HG03571 (cell line): Measurements from ENCODE around the gene PRPSAP1.
"Not testable (repeated sequence)": the region's sequence is repeated elsewhere in the genome, so short reads cannot be mapped to it uniquely, and the experiment has no call there.

ENCODE experiments used
- ATAC-seq: cut with Tn5 transposase; IDR thresholded peaks from one replicate; pipeline ENCODE4 v1.9.1; 2021; ENCODE audit not compliant: unreplicated experiment

The PRPSAP1 gene

GRCh38 chr17:76278268-76278908 is 75.3 kb downstream of the PRPSAP1 start:
- ATAC-seq, result no peak

- no peak for ATAC-seq
Observed at GRCh38 chr17:76277300-76278267, 76.1 kb downstream of the PRPSAP1 start.

DNA sequence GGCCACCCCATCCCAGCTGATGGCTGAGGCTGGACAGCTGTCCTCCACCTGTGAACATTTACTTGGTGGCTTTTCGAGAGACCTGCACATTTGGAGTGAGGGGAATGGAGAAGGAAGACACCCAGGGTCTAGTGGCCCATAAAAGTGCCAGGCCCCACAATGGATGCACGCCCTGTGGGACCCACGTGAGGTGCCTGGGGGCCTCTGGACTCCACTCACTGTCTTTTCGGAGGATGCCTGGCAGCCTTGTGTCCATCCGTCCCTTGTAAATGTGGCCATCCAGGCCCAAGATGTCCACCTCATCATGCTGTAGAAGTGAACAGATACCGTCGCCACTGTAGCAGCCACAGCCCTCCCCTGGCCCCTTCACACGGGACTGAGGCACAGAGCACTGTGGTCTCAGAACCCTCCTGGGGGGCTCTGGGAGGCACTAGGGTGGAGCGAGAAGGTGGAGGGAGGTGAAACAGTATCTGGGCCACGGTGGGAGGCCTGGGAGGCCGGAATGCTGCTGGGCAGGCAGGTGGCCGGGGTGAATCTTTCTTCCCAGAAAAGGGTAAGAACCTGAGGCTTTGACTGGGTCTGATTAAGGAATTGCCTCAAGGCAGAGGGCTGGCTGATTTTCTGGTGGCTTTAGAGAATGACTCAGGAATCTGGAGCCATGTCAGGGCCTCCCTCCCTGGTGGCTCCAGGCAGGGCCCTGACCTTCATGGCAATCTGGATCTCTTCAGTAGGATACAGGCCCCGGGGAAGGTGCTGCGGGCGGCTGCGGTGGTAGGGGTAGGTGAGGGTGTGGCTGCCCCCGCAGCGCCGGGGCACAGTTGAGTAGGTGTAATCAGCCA is 77.0 kb downstream of the PRPSAP1 start:
- ATAC-seq, result no peak

DNA sequence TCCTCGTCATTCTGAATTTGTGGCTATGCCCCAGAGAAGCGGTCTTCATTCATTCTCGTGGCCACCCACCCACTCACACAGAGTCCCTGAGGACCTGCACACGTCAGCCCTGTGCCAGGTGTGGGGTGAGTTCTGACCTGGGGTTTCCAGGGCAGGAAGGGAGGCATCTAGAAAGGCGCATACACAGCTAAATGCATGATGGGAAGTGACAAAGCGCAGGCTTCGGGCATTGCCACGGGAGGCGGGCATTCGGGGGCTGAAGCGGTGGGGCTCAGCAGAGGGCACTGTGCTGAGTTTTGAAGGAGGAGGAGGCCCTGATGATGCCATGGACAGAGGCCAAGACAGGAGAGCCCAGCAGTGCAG is 77.7 kb downstream of the PRPSAP1 start:
- ATAC-seq, result no peak

- no peak for ATAC-seq
Observed at GRCh38 chr17:76275382-76276068, 78.2 kb downstream of the PRPSAP1 start.

- no peak for ATAC-seq
Observed at GRCh38 chr17:76274112-76274956, 79.4 kb downstream of the PRPSAP1 start.

DNA sequence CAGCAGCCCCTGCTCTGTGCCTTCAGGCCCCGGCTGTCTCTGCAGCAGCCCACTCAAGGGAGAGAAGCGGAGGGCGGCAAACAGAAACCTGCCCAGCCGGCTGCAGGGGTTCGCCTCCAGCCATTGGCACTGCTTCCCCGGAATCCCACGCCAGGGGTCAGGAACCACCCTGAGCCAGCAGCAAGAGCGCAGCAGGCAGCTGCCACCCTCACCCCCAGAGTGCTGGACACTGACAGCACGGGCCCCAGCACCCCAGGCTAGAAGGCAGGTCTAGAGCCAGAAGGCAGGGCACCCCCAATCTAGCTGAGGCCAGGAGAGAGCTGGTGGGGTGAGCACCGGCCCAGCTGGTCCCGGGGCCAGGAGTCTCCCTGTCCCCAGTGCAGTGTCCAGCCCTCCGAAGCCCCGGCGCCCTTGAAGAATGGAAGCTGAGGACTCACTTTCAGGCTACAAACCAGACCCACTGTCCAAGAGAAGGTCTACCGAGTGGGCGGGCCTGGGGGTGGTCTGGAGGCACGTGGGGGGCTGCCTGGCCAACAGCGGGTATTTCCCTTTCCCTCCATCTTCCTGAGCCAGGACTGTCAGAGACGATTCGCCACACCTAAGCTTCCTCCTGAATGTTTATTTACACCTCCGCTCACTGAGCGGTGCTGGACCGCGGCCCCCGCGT is 80.1 kb downstream of the PRPSAP1 start:
- no peak for ATAC-seq

DNA sequence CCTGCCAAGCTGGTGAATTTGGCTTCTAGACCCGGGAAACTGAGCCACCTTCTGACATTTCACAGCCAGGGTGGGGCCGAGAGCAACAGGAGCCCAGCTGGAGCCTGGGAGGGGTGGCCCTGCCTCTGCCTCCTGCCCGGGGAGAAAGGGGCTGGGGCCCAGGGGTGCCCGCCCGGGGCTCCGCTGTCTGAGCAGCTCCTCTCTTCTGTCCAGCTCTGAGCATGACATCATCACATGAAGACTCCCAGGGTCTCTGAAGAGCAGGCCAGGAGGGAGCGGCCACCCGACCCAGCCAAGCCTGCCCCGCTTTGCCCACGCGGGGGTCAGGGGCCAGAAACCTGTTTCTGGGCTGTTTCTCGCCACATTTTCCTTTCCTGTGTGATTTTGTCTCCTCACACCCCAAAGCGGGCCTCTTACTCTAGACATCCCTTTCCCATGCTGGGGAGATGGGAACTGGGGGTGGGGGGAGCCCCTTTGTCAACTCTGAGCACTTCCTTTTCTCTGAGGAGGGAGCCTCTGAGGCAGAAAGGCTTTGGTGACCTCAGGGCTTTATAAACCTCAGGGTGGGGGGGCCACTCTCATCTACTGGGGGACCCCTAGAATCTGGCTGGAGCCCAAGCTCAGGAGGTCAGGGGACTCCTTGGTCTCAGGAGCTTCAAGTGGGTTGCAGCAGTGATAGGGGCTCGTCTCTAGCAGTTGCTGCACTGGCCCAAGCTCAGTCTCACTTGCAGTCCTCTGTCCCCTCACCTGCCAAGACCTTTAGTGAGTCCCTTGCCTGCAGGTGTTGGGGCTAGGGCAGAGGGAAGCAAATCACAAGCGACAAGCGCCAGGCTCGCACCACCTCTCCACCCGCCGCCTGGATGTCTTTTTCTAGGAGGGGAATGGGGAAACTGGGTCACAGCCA is 80.9 kb downstream of the PRPSAP1 start:
- ATAC-seq, result peak; percentile 9

DNA sequence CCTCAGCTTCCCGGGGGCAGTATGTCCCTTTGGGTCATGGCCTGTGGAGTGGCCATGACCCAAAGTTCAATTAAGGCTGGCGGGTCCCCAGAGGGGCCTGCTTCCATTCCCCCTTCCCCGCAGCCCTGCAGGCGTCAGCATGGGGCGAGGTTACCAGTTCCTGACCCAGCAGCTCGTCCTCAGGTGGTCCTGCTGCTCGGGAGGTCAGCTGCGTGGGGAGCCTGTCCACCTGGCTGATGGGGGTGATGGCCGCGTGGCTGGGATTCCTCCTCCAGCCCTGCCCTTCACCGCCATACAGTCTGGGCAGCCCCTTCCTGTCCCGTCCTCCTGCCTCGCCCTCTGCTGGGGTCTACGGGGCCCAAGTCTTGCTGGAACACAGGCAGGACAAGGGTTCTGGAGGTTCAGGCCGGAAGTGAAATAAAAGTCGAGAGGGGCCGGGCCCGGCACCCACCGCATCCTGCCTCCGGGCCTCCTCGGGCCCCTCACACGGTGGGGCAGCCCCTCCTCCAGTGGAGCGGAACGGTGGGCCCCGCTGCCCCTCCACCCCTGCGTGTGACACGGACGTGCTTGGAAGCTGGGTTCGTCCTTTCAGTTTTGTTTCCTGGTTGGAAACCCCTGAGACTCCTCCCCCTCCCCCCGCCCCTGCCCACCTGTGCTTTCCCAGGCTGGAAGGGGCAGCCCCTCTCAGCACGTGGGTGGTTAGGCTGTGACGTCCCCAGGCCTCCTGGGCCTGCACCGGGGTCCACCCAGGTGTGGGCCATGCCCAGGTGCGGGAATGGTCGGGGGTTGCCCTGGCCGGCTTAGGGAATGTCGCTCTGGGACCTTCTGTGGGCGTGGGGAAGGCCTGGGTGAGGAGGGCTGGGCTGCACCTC is 81.8 kb downstream of the PRPSAP1 start:
- peak; percentile 38 for ATAC-seq

DNA sequence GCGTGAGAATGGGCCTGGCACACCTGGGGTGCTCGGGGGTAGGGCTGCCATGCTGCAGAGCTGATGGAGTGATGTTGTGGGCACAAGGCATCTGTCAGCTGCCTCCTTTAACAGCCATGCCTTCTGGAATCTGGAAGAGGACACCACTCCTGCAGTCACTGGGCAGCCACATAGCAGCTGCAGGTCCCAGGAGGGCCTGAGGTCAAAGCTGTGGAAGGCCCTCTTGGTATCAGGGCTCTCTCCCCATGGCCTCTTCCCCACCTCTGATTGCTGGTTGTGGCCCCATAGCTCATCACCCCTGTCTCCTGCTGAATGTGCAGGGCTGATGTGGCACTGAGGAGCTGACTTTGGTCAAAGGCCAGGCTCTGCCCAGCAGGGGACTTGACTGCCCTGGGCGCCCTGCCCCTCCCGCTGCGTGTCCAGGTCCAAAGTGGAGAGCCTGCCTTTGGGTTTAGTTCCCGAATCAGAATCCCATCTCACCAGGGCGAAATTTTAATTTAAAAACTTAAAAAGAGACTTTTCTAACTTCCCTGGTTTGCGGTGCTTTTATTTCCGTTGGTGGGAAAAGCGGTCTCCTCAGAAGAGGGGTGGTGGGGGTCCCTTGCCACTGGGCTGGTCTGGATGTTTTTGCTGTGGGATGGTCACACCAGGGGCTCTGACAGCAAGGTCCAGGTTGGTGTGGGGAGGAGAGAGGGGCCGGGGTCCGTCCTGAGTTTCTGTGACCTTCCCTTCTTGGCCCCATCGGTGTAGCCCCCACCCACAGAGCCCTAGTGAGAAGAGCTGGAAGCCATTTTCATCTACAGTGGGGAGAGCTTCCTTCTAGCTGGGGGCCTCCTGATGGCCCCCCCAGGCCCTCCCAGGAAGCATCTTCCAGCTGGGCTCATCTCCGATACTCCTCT is 82.7 kb downstream of the PRPSAP1 start:
- ATAC-seq, result no peak

DNA sequence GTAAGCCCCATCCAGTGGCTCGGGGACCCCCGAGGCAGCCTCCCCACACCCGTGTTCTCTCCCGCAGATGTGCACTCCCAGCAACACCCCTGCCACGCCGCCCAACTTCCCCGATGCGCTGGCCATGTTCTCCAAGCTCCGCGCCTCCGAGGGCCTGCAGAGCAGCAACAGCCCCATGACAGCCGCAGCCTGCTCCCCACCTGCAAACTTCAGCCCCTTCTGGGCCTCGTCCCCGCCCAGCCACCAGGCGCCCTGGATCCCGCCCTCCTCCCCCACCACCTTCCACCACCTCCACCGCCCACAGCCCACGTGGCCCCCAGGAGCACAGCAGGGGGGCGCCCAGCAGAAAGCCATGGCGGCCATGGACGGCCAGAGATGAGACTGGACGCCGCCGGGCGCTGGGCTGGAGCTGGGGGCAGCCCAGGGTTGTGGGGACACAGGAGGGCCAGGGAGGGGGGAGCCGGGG is 83.6 kb downstream of the PRPSAP1 start:
- ATAC-seq, result no peak

DNA sequence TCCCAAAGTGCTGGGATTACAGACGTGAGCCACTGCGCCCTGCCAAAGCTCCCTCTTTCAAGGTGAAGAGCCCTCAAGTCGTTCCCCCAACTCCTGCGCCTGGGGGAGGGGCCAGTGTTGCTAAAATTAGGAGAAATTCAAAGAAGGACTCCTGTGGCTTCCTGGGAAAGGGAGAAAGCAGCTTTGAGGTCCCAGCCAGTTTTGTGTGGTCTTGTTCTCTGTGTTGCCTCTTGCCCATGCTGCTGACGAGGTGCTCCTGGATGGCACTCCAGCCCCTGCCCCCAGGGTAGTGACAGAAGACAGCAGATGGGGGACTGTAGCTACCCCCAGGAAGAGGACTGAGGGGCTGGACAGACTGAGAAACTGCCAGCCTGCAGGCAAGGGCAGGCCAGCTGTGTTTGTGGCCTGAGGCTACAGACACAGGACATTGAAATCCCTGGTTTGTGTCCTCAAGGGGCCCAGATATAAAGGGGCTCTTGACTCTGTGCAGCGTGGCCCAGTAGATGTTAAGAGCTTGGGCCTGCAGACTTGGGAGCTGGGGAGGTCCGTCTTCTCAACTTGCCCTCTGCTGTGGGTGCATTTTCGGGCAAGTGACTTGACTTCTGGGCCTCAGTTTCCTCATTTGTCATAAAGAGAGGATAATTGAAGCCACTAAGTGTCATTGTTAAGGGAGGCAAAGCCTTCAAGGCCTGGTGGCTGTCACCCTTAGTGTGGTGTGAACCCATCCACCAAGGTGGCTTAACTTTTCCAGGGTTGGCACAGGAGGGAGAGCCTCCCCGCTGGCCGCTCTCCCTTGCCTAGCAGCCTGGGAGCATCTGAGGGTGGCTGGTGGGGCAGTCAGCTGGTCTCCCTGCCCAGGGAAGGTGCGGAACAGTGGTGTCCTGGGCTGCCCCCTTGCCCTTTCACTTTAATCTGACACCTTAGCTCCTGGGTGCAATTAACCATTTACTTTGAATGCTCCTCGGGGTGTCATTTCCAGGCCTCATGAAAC is 84.4 kb downstream of the PRPSAP1 start:
- no peak for ATAC-seq

- no peak for ATAC-seq
Observed at GRCh38 chr17:76268015-76268749, 85.5 kb downstream of the PRPSAP1 start.

GRCh38 chr17:76267581-76268001 is 86.1 kb downstream of the PRPSAP1 start:
- not testable (repeated sequence) for ATAC-seq
